Right lung (tissue), 5 donors: ENCODE measurements around the gene EDEM1. TPM values are rescaled to one million over a fixed set of nuclear protein-coding genes. Genes with fewer than 3 reads are reported as not detected.
"Not testable (repeated sequence)": the region's sequence is repeated elsewhere in the genome, so short reads cannot be mapped to it uniquely, and the experiment has no call there.

Experiments
- DNase-seq, 2 donors: peaks; one replicate each; pipeline ENCODE4 v3.0.0-alpha.2; 2013
- polyA plus RNA-seq, 5 donors: library from polyadenylated mRNA; unstranded; fragments of 120-200 nt; gene quantifications; one replicate each; pipeline versions ENCODE4 v1.2.1 to v1.2.3, GENCODE V29; 2013; ENCODE audit warnings: inconsistent platforms in 1 of 5, low replicate concordance in 1 of 5; ENCODE audit not compliant: insufficient read length in 5 of 5, insufficient read depth in 1 of 5

Gene EDEM1
- polyA plus RNA-seq, 5 donors: 20.2 to 31.8 (median 26.5) TPM

DNA sequence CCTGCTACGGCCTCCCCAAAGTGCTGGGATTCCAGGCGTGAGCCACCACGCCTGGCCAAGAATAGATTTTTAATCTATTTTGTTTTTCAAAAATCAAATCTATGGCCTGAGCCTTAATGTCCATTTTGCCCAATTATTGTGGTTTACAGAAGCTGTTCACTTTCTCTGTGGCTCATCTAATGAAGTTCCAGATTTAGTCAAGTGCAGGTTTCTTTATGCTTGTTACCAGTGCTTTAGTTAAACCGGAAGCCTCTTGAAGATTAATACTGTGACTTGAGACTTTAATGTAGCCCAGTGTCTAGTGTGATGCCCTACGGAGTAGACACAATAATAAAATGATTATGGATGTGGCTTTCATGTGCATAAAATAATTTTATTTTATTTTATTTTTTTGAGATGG lies 16.5 kb upstream of the EDEM1 start:
- DNase-seq: no peak

DNA sequence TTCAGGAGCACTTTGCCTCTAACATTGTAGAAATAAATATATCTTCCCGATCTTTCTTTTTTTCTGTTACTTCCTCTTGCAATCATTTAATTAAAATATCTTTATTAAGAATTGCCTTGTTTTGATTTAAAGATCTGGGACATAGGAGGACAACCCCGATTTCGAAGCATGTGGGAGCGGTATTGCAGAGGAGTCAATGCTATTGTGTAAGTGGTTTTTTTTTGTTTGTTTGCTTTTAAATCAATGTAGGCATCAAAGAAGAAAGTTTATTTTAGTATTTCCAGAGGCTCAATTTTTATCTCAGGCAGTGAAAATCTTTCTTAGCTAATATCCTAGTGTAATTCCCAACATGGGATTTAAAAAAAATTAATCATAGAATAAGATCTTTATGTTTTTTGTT lies 15.5 kb upstream of the EDEM1 start:
- DNase-seq: no peak

DNA sequence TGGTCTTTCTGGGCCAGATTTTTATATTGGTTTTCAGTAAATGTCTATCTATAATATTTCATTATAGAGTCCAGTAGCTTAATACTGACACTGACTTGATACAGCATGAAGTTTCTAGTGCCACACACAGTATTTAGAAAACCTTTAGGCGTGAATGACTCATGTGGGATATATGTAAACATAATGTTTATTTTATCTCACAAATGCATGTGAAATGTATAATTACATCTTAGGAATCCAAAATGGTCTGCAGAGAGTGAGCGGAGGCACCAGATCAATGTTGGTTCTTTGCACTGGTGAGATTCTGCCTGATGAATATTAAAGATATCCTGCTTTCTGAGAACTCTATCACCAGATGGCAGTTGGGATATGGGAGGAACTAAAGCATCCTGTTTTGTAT lies 8.5 kb upstream of the EDEM1 start:
- not testable (repeated sequence) for DNase-seq

DNA sequence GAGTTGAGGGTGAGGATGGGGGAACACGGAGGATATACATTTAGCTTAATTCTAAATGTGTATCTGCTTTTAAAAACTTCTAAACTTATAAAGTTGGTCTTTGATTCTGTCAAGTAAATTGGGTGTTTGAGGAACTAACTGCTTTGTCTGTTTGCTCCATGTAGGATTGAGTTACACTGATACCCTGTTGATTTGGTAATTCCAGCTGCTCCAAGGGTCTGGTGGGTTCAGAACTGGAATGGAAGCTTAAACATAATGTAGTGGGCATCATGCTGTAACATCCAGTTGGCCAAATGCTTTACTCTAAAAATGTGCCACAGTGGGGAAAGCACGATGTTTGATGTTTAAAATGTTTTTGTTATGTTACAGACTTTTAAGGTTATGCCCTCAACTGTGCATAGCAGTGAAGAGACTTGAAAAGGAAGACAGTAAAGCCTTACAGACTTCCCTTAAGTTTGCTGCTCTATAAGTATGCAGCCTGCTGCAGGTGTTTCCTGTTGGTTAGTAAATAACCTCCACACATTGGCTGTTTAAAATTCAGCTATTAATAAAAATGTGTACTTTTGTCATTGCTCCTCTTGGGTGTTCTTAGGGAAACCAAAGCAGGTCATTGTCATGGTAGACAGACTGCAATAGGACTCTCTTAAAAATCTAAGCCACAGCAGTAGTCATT lies 5.9 kb upstream of the EDEM1 start:
- DNase-seq: no peak

DNA sequence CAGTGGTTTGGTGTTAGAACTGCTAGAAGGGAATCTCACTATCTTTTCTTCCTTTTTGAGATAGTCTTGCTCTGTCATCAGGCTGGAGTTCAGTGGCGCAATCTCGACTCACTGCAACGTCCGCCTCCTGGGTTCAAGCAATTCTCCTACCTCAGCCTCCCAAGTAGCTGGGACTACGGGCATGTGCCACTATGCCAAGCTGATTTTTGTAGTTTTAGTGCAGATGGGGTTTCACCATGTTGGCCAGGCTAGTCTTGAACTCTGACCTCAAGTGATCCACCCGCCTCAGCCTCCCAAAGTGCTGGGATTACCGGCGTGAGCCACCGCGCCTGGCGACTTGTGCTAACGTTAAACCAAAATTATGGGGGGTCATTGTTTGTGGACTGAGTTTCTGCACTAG lies 3.8 kb upstream of the EDEM1 start:
- not testable (repeated sequence) for DNase-seq

DNA sequence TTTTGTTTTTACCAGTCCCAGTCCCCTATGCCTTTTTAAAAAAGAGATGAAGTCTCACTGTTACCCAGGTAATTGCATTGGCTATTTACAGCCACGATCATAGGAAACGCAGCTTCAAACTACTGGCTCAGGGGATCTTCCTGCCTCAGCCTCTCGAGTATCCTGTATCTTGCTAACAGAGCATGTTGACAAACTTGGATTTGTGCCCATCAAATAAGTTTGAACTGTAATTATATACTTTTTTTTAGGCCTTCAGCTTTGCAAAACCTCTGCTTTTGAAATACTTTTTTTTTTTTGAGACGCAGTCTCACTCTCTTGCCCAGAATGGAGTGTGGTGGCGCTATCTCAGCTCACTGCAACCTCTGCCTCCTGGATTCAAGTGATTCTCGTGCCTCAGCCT lies 3.0 kb upstream of the EDEM1 start:
- no peak for DNase-seq

DNA sequence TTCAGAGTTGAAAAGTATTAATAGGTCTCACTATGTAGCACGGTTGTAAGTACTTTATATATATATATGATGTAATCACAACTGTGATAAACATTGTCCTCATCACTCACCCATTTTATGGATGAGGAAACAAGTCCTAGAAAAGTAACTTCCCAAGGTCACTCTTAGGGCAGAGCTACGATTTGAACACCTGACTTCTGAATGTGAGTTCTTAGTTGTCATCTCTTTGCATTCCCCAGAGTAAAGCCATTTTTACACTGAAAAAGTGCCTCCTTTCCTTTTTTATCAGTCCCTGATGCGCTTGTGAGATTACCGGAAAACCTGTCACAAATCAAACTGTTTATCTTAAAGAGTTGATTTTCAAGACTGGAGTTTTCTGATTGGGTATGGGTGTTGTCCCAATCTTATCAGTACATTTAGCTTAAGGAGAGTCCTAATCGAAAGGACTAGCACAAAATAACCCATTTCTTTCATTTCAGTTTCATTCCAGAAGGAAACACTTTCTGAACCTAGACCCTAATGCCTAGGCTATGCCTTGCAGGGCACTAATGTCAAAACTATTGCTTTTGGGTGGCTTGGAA lies 2.3 kb upstream of the EDEM1 start:
- no peak for DNase-seq

DNA sequence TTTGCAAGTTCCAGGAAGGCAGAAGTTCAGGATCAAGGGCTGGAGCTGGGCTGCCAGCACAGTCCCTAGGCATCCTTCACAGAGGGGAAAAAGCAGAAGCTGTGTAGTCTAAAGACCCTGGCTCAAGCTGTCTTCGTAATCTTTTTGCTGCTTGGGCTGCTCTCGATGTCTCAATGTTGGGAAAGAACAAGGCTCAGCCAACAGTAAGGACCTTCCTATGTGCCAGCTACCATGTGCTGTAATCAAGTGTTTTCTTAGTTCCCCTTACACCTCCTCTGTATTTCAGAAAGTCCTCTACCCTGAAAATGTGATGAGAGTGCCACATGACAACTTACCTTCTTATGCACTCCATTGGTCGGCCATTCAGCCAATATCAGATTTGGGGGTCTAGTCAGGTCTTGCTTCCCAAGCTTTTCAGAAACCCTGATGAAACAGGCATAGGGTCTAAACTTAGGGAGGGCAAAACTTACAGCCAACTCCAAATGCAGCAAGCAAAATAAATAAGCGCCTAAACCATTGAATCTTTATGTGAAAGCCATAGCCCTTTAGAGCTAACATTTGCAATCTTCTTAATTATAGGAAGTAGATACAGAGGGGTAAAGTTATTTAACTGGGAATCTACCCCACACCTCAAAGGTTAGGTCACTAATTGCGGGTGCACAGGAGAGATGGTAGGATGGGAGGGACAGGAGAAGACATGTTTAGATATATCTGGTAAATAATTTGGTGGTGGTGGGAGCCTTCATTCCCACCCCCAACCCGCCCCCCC lies 1.2 kb upstream of the EDEM1 start:
- DNase-seq: no peak

DNA sequence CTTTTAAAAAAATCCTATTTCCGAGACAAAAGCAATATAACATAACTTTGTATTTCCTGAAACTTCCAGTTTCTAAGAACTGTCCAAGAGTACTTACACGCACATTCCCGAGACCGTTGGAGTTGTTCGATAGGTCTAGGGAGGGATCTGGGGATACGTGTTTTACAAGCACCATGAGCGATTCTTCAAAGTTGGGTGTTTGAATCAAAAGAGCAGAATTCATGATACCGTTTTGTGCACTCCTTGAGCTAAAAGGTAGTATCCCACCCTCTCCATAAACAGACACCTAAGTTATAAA lies 700 bp upstream of the EDEM1 start:
- no peak for DNase-seq

DNA sequence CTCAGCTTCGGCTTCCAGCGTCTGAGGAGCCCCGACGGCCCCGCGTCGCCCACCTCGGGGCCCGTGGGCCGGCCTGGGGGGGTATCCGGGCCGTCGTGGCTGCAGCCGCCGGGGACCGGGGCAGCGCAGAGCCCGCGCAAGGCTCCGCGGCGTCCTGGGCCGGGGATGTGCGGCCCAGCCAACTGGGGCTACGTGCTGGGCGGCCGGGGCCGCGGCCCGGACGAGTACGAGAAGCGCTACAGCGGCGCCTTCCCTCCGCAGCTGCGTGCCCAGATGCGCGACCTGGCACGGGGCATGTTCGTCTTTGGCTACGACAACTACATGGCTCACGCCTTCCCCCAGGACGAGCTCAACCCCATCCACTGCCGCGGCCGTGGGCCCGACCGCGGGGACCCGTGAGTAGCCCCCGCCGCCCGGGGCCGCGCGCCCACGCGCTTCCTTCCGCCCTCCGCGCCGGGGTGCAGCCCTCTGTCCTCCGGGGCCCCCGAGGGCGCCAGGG lies 462 bp downstream of the EDEM1 start:
- peak in 1 of 2 donors; percentile 30 for DNase-seq

DNA sequence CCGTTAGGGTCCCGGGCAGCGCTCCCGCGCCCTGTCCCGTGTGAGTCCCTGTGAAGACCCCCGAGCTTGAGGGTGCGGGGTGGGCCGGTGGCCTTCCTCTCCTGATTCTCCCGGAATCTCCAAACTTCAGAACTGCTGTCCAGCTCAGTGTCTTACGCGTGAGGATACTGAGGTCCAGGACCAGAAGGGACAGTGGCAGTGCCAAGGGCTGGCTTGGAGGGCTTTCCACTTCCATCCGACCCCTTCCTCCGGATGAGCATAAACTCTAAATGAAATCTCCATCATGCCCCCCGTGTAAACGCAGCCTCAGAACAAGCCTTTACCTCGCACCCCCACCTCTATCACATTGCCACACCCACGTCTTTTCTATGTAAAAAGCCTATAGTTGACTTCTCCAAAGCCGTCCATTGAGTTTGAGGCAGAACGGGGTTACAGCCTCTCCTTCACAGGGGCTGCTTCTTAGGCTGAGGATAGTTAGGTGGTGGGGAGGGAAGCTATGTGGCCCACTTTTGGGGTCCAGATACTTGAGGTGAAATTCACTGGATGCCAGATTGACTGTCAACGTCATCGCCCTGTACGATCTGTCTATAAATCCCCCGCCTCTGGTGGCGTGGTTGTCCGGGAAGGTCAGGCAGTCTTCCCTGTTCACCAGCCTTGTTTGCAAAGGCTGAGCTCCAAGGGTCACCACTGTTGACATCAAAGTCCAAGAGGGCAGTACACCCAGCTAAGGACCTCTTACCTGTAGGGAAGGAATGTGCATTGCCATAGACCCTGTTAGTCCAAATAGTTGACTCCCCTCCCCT lies 1.1 kb downstream of the EDEM1 start:
- DNase-seq: peak; percentile 30 to 41

DNA sequence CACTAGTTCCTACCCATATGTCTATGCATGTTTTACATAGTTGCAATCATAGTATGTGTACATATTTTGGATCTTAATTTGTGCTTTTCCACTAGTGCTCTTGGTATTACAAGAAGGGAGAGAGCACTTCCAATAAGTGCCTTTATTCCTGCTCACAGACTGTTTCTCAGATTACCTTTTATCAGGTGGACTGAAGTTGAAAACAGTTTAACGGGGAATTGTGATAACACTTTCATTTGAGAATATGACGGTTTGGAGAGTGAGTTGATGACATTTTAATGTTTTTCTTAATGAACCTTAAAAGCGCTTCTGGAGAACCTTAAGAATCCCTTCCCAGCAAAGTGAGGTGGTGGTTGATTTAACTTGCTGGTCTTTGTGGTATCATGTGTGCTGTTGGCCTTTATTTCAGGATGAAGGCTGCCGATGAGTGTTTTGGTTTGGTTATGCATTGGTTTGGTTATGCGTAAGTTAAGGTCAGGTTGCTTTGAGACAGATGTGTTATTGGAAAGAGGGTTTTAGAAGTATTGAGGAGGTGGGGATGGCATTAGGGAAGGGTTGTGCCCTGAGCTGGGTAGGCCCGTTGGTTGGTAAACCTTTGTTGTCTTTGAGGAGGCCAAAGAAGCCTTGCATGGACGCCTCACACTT lies 2.8 kb downstream of the EDEM1 start:
- no peak for DNase-seq

DNA sequence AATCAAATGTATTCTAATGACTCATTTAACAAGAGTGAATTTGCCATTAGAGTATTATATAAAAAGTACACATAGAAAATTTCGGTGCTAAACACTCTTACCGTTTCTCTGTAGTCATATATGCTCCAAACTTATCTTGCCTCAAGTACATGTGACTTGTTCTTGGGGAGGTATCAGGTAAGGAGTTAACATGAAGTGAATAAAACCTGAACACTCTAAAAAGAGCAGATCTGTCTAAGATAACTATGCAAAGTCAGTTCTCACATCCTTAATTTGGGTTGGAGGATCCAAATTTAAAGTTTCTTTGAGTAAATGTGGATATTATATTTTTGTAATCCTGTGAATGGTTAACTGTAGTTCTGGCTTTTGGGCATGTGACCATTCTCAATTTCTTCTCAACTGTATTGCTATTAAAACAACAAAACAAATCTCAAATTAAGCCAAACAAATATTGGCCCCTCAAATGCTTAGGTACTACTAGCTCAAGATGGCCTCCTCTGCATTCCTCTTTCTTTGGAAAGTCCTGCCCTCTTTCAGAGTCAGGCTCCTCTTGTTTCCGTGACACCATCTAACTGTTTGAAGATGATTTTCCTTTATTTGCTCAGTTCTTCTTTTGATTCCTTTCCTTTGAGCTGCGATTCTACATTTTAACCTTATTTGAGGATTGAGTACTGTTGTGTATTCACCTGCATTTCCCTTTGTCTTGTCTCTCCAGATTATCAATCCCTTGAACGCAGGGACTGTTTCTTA lies 4.2 kb downstream of the EDEM1 start:
- no peak for DNase-seq

DNA sequence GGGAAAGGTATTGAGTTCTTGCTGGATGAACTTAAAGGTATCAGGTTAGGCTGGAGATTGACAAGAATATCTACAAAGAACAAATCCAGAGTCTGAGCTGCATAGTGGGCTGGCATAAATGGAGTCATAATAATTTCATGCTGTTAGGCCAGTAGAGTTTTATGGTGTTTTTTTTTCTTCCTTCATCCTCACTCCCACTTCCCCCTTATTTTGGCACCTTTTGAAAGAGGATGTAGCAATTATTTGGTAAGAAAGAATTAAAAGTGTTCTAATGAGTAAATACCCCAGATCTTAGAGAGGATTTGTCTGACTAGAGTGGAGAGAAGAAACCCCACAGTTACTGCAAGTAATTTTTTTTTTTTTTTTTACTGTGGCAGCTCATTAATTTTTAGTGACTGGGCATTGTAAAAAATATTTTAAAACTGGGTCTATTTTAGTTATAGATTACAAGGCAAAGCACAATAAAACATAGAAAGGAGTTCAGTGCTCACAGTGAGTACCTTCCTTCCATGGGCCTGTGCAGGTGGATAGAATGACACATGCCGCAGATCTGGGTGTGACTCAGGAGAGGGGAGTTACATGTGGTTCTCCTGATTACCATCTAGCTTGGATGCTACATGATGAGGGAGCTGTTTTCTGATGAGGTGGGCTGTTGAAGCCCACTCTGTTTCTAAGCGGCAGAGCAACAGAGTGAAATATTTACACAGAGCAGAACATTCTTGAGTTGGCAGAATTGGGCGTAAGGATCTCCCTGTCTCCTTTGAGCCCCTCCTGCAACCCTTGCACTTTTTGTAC lies 5.3 kb downstream of the EDEM1 start:
- no peak for DNase-seq

DNA sequence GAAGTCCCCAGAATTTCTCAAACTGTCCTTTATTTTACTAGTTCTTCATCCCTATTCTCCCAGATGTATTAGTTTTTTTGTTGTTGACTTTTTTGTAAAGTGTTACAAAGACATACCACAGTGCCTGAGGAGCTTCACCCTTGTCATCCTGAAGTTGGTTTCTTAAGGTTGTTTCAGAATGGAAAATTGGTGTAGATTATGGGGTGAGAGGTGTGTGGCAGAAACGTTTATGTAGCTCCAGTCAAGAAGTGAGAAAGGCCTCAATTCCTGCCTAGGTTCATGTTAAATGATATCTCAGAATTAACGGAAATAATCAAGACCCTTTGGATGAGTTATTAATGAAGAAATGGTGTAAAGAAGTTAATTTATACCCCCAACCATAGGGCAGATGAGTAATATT lies 6.8 kb downstream of the EDEM1 start:
- DNase-seq: no peak

DNA sequence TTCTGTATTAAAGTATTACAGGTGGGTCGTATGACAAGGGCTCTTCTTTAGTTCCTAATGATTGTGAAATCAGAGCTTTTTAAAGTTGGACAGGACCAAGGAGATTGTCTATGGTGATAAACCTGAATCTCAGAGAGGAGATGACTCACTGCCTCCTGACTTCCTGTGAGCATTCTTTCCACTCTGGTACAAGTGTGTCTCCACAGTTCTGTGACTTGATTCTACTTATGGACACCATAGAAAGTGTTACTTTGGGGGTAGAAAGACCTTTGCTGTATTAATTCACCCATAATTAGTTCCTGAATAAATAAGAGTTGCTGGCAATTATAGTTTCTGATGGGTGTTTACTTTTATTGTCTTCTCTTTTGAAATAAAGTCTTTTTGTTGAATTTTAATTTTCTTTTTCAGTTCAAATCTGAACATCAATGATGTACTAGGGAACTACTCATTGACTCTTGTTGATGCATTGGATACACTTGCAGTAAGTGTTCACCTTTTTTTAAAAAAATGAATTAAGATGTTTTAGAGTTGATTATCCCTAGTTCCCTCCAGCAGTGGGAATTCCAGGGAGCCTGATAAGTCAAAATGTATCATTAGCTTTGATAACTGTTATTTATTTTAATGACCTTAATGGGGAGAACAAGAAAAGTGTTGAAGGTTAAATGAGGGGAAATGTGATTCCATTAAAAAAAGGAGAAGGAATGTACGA lies 7.4 kb downstream of the EDEM1 start:
- no peak for DNase-seq

DNA sequence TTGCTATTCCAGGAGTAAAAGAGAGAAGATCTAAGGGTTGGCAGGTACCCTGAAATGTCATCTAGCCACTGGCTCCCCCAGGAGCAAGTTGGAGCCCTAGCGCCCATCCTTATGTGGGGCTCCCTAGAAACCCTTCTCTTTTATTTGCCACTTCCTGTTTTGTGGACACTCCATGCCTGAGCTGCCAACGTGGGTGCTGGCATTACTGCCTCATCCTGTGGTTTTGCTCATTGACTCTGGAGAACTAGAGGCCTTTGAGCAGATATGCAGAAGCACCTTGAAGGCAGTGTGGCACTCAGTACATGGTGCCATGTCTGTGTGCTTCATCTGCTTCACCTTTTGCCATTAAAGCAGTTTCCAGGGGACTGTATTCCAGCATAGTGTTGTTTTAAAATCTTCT lies 8.1 kb downstream of the EDEM1 start:
- DNase-seq: no peak

DNA sequence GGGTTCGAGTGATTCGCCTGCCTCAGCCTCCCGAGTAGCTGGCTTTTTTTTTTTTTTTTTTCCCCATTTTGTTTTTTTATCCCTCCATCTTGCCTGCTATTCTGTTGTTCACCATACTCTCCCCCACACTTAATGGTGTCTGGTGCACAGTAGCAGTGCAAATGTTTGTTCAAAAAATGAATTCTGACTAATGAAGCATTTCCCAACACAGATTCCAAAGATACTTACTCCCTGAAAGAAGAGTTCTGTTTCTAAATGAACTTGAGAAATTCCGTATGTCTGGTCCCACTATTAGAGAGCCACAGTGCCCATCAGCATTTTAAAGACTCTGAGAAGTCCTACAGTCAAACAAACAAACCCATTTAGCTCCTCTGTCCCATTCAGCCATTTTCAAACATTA lies 9.5 kb downstream of the EDEM1 start:
- no peak for DNase-seq

DNA sequence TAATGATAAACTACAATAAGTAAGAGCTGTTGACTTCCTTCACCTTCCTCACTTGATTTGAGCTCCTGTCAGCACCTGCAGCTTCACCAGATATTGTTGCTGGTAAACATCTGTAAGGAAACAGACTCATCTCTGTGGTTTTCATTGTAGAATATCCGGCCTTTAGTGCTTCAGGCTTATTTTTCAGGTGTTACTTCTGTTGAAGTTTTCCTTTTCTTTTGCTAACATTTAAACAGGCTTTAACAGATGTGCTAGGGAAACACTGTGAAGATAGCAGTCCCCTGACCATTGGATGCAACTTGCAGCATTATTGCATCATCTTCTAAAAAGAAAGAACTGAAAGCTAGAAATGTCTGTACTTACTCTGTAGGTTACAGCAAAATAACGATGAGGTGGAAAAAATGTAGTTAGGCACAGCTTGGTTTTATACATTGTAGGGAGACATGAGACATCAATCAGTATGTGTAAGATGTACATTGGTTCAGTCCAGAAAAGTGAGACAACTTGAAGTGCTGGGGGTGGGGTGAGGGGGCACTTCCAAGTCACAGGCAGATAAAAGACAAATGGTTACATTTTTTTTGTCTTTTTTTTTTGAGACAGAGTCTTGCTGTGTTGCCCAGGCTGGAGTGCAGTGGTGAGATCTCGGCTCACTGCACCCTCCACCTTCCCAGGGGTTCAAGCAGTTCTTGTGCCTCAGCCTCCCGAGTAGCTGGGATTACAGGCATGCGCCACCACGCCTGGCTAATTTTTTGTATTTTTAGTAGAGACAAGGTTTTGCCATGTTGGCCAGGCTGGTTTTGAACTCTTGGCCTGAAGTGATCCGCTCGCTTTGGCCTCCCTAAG lies 10.2 kb downstream of the EDEM1 start:
- no peak for DNase-seq
